ENCODE results near the gene PITPNB. TPM values are rescaled to one million over a fixed set of nuclear protein-coding genes. Genes with fewer than 3 reads are reported as not detected.
A peak's percentile ranks its signal among the peaks of the same experiment; 100 is the strongest.

Gene PITPNB
- total RNA-seq, 1 experiment from 2014 or later, result 70.7 TPM

DNA sequence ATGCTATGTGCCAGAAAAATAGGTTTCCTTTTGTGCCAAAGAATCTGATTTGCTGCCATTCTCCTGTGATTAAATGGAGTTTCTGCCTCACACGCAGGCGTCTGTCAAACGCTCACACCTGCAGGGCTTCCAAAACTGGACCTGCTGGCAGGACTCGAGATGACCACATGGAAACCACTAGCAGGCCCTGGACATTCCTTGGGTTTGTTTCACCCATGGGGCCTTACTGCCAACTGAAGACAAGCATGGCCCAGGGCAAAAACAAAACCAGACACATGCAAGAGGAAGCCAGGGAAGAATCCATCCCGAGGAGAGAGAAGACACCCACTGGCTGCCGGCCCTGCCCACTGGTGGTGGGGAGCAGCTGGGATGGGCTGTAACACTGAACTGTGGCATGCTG, 61.6 kb downstream of the PITPNB start:
- TF ChIP-seq ZSCAN18 (CRISPR knock-in tag; IDR thresholded peaks at IDR 0.05), result no peak
- no peak for TF ChIP-seq EMX1 (CRISPR knock-in tag; IDR thresholded peaks at IDR 0.05)
- no peak for TF ChIP-seq ZNF263 (CRISPR knock-in tag; IDR thresholded peaks at IDR 0.05; ENCODE audit: low read depth)
- TF ChIP-seq NR1H2 (CRISPR knock-in tag; IDR thresholded peaks at IDR 0.05), result no peak
- TF ChIP-seq, protein P1, sequence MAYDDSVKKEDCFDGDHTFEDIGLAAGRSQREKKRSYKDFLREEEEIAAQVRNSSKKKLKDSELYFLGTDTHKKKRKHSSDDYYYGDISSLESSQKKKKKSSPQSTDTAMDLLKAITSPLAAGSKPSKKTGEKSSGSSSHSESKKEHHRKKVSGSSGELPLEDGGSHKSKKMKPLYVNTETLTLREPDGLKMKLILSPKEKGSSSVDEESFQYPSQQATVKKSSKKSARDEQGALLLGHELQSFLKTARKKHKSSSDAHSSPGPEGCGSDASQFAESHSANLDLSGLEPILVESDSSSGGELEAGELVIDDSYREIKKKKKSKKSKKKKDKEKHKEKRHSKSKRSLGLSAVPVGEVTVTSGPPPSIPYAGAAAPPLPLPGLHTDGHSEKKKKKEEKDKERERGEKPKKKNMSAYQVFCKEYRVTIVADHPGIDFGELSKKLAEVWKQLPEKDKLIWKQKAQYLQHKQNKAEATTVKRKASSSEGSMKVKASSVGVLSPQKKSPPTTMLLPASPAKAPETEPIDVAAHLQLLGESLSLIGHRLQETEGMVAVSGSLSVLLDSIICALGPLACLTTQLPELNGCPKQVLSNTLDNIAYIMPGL (CRISPR knock-in tag; IDR thresholded peaks at IDR 0.05), result no peak
- TF ChIP-seq SMAD4 (CRISPR knock-in tag; IDR thresholded peaks at IDR 0.05), result no peak
- TF ChIP-seq, protein P2, sequence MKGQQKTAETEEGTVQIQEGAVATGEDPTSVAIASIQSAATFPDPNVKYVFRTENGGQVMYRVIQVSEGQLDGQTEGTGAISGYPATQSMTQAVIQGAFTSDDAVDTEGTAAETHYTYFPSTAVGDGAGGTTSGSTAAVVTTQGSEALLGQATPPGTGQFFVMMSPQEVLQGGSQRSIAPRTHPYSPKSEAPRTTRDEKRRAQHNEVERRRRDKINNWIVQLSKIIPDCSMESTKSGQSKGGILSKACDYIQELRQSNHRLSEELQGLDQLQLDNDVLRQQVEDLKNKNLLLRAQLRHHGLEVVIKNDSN (CRISPR knock-in tag; IDR thresholded peaks at IDR 0.05), result no peak
- POLR2A ChIA-PET, result no interaction called here
- no peak for ATAC-seq
- H3K36me3 Mint-ChIP-seq, result peaks cover 53% of the 10 kb centered on the region
- no peaks in the 10 kb centered on the region for H3K27me3 Mint-ChIP-seq (ENCODE audit: low read depth)
- H3K4me3 Mint-ChIP-seq, result no peak overlapping the region
- DNase-seq (ENCODE audit: low spot score), result no peak
- CTCF ChIA-PET, result no interaction called here
- H3K9me3 Mint-ChIP-seq, result no peaks in the 10 kb centered on the region
- no peak overlapping the region for H3K27ac Mint-ChIP-seq
- H3K4me1 Mint-ChIP-seq, result peaks cover 15% of the 10 kb centered on the region

GRCh38 chr22:27856386-27856785, 62.7 kb downstream of the PITPNB start:
- Mint-ChIP-seq H3K4me1 (peaks cover 24% of the 10 kb centered on the region), H3K27ac (peak overlapping the region; percentile 67; the same call in 1 of the 2 replicates), H3K36me3 (peaks cover 57% of the 10 kb centered on the region), H3K27me3 (ENCODE audit: low read depth) (no peaks in the 10 kb centered on the region), H3K9me3 (no peaks in the 10 kb centered on the region), H3K4me3 (no peak overlapping the region)
- CTCF ChIA-PET, result no interaction called here
- DNase-seq (ENCODE audit: low spot score) (no peak), ATAC-seq (no peak)
- no peak for TF ChIP-seq ZNF232 (CRISPR knock-in tag; IDR thresholded peaks at IDR 0.05)
- TF ChIP-seq MAX (CRISPR knock-in tag; IDR thresholded peaks at IDR 0.05), result no peak
- TF ChIP-seq, protein P3, sequence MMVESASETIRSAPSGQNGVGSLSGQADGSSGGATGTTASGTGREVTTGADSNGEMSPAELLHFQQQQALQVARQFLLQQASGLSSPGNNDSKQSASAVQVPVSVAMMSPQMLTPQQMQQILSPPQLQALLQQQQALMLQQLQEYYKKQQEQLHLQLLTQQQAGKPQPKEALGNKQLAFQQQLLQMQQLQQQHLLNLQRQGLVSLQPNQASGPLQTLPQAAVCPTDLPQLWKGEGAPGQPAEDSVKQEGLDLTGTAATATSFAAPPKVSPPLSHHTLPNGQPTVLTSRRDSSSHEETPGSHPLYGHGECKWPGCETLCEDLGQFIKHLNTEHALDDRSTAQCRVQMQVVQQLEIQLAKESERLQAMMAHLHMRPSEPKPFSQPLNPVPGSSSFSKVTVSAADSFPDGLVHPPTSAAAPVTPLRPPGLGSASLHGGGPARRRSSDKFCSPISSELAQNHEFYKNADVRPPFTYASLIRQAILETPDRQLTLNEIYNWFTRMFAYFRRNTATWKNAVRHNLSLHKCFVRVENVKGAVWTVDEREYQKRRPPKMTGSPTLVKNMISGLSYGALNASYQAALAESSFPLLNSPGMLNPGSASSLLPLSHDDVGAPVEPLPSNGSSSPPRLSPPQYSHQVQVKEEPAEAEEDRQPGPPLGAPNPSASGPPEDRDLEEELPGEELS (CRISPR knock-in tag; IDR thresholded peaks at IDR 0.05), result no peak
- no peak for TF ChIP-seq NFE2L1 (CRISPR knock-in tag; IDR thresholded peaks at IDR 0.05)
- no peak for TF ChIP-seq IRF1 (CRISPR knock-in tag; IDR thresholded peaks at IDR 0.05)
- TF ChIP-seq, protein P2 (CRISPR knock-in tag; IDR thresholded peaks at IDR 0.05), result no peak
- TF ChIP-seq FOXK1 (CRISPR knock-in tag; IDR thresholded peaks at IDR 0.05), result no peak
- TF ChIP-seq CREM (CRISPR knock-in tag; IDR thresholded peaks at IDR 0.05), result no peak
- TF ChIP-seq ZNF219 (CRISPR knock-in tag; IDR thresholded peaks at IDR 0.05; ENCODE audit: borderline replicate concordance), result no peak
- no peak for TF ChIP-seq FOXP1 (CRISPR knock-in tag; IDR thresholded peaks at IDR 0.05; ENCODE audit: borderline replicate concordance)
- no peak for TF ChIP-seq ZNF317 (CRISPR knock-in tag; IDR thresholded peaks at IDR 0.05; ENCODE audit: borderline replicate concordance, low read depth)
- POLR2A ChIA-PET, result no interaction called here

Measured in WTC11 (cell line).